B cell (primary cell): ENCODE measurements around the gene ENPP7.

Experiments
- EZH2 ChIP-seq: IDR thresholded peaks from 2 replicates; pipeline ENCODE4 v1.6.1; 2012; ENCODE audit warnings: borderline replicate concordance, low read depth, mild to moderate bottlenecking, moderate library complexity, low read length; ENCODE audit not compliant: insufficient read depth, poor library complexity, severe bottlenecking
- TF ChIP-seq, protein P1 (sequence below): fragments of 200-600 bp; IDR thresholded peaks from one replicate; pipeline ENCODE4 v1.8.0; 2022; ENCODE audit warnings: antibody characterized with exemption, mild to moderate bottlenecking

DNA sequence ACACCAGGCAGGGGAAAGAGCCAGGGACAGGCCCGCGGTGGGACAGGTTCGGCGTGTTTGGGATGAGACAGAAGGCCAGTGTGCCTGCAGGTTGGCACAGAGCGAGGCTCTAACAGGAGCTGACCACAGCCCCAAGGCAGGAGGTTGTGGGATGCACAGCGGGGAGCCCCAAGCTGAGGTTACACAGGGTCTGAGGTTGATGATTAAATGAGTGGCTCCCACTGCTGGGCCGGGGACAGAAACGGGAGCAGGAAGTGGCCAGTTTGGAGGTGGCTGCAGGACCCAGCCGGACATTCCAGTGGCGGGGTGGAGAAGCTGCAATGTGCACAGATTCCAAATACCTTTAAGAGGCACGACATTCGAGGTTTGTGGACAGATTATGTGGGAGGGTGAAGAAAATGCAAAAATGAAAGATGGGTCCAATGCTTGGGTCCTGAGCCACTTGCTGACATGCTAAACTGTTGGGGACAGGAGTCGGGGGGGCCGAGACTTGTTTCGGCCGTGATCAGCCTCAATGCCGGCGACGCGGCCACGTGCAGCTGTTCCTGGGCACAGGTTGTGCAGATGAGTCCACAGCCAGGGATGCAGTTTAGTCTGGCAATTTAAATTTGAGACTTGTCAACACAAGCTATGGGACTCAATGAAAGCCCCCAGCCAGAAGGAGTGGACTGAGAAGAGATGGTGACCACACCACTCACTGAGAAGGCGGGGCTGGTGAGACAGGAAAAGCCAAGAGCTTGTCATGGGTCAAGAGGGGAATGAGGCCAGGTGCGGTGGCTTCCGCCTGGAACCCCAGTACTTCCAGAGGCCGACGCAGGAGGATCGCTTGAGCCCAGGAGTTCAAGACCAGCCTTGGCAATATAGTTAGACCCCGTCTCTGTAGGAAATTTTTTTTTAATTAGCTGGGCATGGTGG is 8.7 kb downstream of the ENPP7 start:
- TF ChIP-seq EZH2: no peak
- TF ChIP-seq, protein P1, sequence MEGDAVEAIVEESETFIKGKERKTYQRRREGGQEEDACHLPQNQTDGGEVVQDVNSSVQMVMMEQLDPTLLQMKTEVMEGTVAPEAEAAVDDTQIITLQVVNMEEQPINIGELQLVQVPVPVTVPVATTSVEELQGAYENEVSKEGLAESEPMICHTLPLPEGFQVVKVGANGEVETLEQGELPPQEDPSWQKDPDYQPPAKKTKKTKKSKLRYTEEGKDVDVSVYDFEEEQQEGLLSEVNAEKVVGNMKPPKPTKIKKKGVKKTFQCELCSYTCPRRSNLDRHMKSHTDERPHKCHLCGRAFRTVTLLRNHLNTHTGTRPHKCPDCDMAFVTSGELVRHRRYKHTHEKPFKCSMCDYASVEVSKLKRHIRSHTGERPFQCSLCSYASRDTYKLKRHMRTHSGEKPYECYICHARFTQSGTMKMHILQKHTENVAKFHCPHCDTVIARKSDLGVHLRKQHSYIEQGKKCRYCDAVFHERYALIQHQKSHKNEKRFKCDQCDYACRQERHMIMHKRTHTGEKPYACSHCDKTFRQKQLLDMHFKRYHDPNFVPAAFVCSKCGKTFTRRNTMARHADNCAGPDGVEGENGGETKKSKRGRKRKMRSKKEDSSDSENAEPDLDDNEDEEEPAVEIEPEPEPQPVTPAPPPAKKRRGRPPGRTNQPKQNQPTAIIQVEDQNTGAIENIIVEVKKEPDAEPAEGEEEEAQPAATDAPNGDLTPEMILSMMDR: no peak
